GM18951 (cell line): ENCODE data around the gene ADGRF4.
"Not testable (repeated sequence)": the region's sequence is repeated elsewhere in the genome, so short reads cannot be mapped to it uniquely, and the experiment has no call there.

ENCODE experiments used
- POLR2A ChIP-seq: IDR thresholded peaks from 4 replicates; pipeline ENCODE4 v1.6.1; 2011; ENCODE audit warnings: mild to moderate bottlenecking; ENCODE audit not compliant: insufficient read length, insufficient read depth; ENCODE audit errors: extremely low read depth
- in situ Hi-C: fragments of 300-500 bp; cut with MboI; formaldehyde crosslinking; loops from one replicate; pipeline ENCODE4 v1.12.0; 2022; ENCODE audit warnings: low sequenced_read_pairs, mixed read lengths, inconsistent platforms; ENCODE audit not compliant: unreplicated experiment

The ADGRF4 gene

GRCh38 chr6:47733879-47734558 lies 35.6 kb downstream of the ADGRF4 start:
- no peak for TF ChIP-seq POLR2A
- in situ Hi-C loops: no loop called here

- in situ Hi-C loops: no loop called here
- no peak for TF ChIP-seq POLR2A
Measured at GRCh38 chr6:47734831-47735481, 36.6 kb downstream of the ADGRF4 start.

GRCh38 chr6:47736083-47736700 lies 37.8 kb downstream of the ADGRF4 start:
- in situ Hi-C loops: no loop called here
- no peak for TF ChIP-seq POLR2A

- TF ChIP-seq POLR2A: no peak
- in situ Hi-C loops: no loop called here
Measured at GRCh38 chr6:47737406-47737805, 39.0 kb downstream of the ADGRF4 start.

- in situ Hi-C loops: no loop called here
Measured at GRCh38 chr6:47740714-47741113, 42.3 kb downstream of the ADGRF4 start.

GRCh38 chr6:47741807-47742206 lies 43.4 kb downstream of the ADGRF4 start:
- in situ Hi-C loops: no loop called here
- TF ChIP-seq POLR2A: no peak

More at GRCh38 chr6:47740714-47741113, 42.3 kb downstream of the ADGRF4 start:
- no peak for TF ChIP-seq POLR2A

- no peak for TF ChIP-seq POLR2A
- in situ Hi-C loops: no loop called here
Measured at GRCh38 chr6:47743744-47744143, 45.4 kb downstream of the ADGRF4 start.

GRCh38 chr6:47745269-47745668 lies 46.9 kb downstream of the ADGRF4 start:
- in situ Hi-C loops: not testable (repeated sequence)

GRCh38 chr6:47749757-47750156 lies 51.4 kb downstream of the ADGRF4 start:
- no peak for TF ChIP-seq POLR2A
- in situ Hi-C loops: no loop called here

- in situ Hi-C loops: no loop called here
- no peak for TF ChIP-seq POLR2A
Measured at GRCh38 chr6:47752801-47753200, 54.4 kb downstream of the ADGRF4 start.

GRCh38 chr6:47759364-47759763 lies 61.0 kb downstream of the ADGRF4 start:
- in situ Hi-C loops: no loop called here
- TF ChIP-seq POLR2A: no peak

GRCh38 chr6:47762502-47762901 lies 64.1 kb downstream of the ADGRF4 start:
- TF ChIP-seq POLR2A: no peak
- in situ Hi-C loops: no loop called here

GRCh38 chr6:47766445-47766844 lies 68.1 kb downstream of the ADGRF4 start:
- in situ Hi-C loops: no loop called here
- TF ChIP-seq POLR2A: no peak

GRCh38 chr6:47767102-47767501 lies 68.7 kb downstream of the ADGRF4 start:
- in situ Hi-C loops: no loop called here
- no peak for TF ChIP-seq POLR2A

GRCh38 chr6:47769982-47770381 lies 71.6 kb downstream of the ADGRF4 start:
- in situ Hi-C loops: no loop called here
- no peak for TF ChIP-seq POLR2A
